ENCODE data around the gene PPIH.
"Not testable (repeated sequence)": the region's sequence is repeated elsewhere in the genome, so short reads cannot be mapped to it uniquely, and the experiment has no call there.

PPIH gene

GRCh38 chr1:42657981-42658876 is at the start of gene PPIH:
PPIH (plus strand) TSS chr1:42658423; CDS start chr1:42658447, 24 bp downstream.
- peak; percentile 96 for DNase-seq

DNA sequence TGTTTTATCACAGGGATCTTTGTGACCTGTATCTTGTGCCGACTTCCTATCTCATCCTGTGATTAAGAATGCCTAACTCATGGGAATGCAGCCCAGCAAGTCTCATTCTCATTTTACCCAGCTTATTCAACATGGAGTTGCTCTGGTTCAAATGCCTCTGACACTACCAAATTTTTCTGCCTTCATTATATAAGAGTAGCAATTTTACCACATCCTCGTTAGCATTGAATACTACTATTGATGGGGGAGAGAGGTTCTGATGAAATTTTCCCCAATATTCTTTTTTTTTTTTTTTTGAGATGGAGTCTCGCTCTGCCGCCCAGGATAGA is 44.5 kb upstream of the PPIH start:
- DNase-seq: no peak

DNA sequence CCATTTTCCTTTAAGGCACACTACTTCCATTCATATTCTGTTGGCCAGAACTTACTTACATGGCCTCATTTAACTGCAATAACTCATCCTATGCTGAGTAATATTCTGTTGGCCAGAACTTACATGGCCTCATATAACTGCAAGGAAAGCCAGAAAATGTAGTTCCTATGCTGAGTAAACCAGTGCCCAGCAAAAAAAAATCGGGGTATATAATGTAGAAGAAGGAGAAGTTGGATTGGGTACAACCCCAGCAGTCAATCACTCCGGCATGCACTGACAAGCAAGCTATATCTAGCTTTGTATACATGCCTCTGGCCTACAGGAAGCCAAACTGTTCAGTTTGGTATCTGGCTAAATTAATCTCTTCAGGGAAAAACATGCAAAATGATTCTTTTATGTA is 39.4 kb upstream of the PPIH start:
- DNase-seq: no peak

- DNase-seq: no peak
These were observed 37.9 kb upstream of the PPIH start for GRCh38 chr1:42620307-42620706.

DNA sequence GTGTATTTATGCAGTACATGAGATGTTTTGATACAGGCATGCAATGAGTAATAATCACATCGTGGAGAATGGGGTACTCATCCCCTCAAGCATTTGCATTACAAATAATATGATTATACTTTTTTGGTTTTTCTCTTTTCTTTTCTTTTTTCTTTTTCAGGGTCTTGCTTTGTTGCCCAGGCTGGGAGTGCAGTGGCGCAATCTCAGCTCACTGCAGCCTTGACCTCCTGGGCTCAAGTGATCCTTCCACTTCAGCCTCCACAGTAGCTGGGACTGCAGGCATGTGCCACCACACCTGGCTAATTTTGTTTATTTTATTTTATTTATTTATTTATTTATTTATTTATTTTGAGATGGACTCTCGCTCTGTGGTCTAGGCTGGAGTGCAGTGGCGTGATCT is 37.0 kb upstream of the PPIH start:
- not testable (repeated sequence) for DNase-seq

GRCh38 chr1:42627205-42627604 is 31.0 kb upstream of the PPIH start:
- not testable (repeated sequence) for DNase-seq

GRCh38 chr1:42639116-42639515 is 19.1 kb upstream of the PPIH start:
- no peak for DNase-seq

DNA sequence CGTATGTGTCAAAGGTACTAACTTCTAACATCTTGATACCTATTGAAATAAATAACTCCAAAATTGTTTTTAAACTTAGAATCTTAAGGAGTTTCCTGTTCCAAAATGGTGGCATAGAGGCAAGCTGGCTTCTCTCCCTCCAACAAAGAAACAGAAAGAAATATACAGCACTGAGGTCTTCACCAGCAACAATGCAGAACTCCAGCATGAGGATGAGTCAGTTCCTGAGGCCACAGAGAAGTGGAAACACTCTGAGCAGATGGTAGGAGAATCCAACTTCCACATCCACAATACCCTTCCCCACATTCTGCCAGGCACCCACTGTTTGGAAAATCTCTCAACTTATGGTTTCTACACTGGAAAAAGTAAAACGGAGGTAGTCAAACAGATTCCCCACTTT is 12.2 kb upstream of the PPIH start:
- no peak for DNase-seq

- no peak for DNase-seq
These were observed 1.0 kb upstream of the PPIH start for GRCh38 chr1:42657201-42657600.

- DNase-seq: no peak
These were observed 684 bp downstream of the PPIH start for GRCh38 chr1:42658877-42659337.

- DNase-seq: no peak
These were observed 2.8 kb downstream of the PPIH start for GRCh38 chr1:42660907-42661500.

- no peak for DNase-seq
These were observed 11.7 kb downstream of the PPIH start for GRCh38 chr1:42669936-42670335.

GRCh38 chr1:42670425-42670824 is 12.2 kb downstream of the PPIH start:
- DNase-seq: no peak

- no peak for DNase-seq
These were observed 16.0 kb downstream of the PPIH start for GRCh38 chr1:42674214-42674613.

GRCh38 chr1:42674682-42675081 is 16.5 kb downstream of the PPIH start:
- no peak for DNase-seq

- no peak for DNase-seq
These were observed 17.2 kb downstream of the PPIH start for GRCh38 chr1:42675467-42675866.

DNA sequence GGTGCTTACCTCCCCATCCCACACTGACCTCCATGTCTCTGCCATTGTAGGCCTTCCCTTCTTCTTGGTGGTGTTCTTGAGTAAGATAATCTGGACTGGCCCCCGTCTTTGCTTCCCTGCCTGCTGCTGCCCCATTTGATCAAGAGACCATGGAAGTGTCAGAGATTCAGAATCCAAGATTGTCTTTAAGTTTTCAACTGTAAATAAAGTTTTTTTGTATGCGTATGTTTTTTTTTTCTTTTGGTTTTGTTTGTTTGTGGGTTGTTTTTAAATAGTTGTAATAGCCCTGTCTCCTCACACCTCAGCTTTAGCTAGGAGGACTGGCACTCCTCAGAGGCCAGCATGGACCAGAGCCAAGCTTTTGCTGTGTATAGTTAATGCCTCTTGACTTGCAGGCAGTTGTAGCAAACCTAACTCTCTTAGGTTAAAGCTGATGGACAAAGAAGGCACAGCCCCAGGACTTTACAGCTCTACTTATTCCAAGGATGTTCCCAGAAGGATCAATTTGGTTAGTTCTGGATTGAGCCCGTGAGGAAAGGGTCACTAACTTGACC is 18.4 kb downstream of the PPIH start:
- no peak for DNase-seq

GRCh38 chr1:42679364-42679983 is 21.3 kb downstream of the PPIH start:
- DNase-seq: no peak

DNA sequence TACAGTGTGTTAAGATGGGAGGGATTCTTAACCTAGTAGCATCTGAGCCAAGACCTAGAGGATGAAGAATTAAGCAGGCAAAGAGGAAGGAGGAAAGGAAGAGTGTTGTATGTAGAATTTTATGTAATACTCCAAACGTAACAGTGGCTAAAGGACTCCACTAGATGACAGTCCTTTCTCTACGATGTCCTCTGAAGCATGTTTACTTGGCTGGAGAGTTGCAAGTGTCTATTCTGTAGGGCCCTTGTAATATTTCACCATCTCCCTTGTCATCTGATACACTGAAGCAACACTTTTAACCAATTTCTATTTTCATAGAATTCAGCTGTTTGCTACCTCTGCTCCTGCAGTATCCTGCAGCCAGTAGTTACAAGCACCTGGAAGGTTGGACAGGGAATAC is 21.8 kb downstream of the PPIH start:
- DNase-seq: no peak

- peak; percentile 21 for DNase-seq
These were observed 22.9 kb downstream of the PPIH start for GRCh38 chr1:42680921-42681683.

GRCh38 chr1:42681741-42682483 is 23.7 kb downstream of the PPIH start, which contains the start of gene YBX1:
YBX1 (plus strand) TSS chr1:42682418; CDS start chr1:42682566, 148 bp downstream.
- DNase-seq: peak; percentile 93

DNA sequence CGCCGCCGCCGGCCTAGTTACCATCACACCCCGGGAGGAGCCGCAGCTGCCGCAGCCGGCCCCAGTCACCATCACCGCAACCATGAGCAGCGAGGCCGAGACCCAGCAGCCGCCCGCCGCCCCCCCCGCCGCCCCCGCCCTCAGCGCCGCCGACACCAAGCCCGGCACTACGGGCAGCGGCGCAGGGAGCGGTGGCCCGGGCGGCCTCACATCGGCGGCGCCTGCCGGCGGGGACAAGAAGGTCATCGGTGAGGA is 24.2 kb downstream of the PPIH start:
- DNase-seq: not testable (repeated sequence)
